Retina (tissue), 1 donor: ENCODE results near the gene GNAO1.

Experiments used
- DNase-seq: peaks from one replicate; pipeline ENCODE4 v3.0.0-alpha.2; 2016

Gene GNAO1

GRCh38 chr16:56191156-56191815 is at the start of gene GNAO1:
TSS of gene GNAO1 (plus strand) at chr16:56191489. CDS start at chr16:56192236, 747 bp downstream.
- peak; percentile 89 for DNase-seq

GRCh38 chr16:56143666-56144065 is 47.6 kb upstream of the GNAO1 start:
- no peak for DNase-seq

GRCh38 chr16:56145369-56145768 is 45.9 kb upstream of the GNAO1 start:
- DNase-seq: no peak

- no peak for DNase-seq
Measured at GRCh38 chr16:56151621-56152020, 39.7 kb upstream of the GNAO1 start.

GRCh38 chr16:56161658-56162057 is 29.6 kb upstream of the GNAO1 start:
- DNase-seq: no peak

- DNase-seq: no peak
Measured at GRCh38 chr16:56163089-56163488, 28.2 kb upstream of the GNAO1 start.

- DNase-seq: no peak
Measured at GRCh38 chr16:56163938-56164337, 27.4 kb upstream of the GNAO1 start.

GRCh38 chr16:56164636-56165035 is 26.7 kb upstream of the GNAO1 start:
- no peak for DNase-seq

GRCh38 chr16:56174411-56174810 is 16.9 kb upstream of the GNAO1 start:
- no peak for DNase-seq

- no peak for DNase-seq
Measured at GRCh38 chr16:56181401-56181800, 9.9 kb upstream of the GNAO1 start.

GRCh38 chr16:56183266-56183665 is 8.0 kb upstream of the GNAO1 start:
- no peak for DNase-seq

- no peak for DNase-seq
Measured at GRCh38 chr16:56190048-56190676, 1.1 kb upstream of the GNAO1 start.

- peak; percentile 85 for DNase-seq
Measured at GRCh38 chr16:56190677-56191155, 573 bp upstream of the GNAO1 start.

- DNase-seq: peak; percentile 64
Measured at GRCh38 chr16:56191835-56192634, 746 bp downstream of the GNAO1 start.

- DNase-seq: peak; percentile 36
Measured at GRCh38 chr16:56192635-56192945, 1.3 kb downstream of the GNAO1 start.

- peak; percentile 58 for DNase-seq
Measured at GRCh38 chr16:56192986-56193945, 2.0 kb downstream of the GNAO1 start.

- peak; percentile 96 for DNase-seq
Measured at GRCh38 chr16:56193951-56194726, 2.9 kb downstream of the GNAO1 start.

- DNase-seq: no peak
Measured at GRCh38 chr16:56195151-56195550, 3.9 kb downstream of the GNAO1 start.

- no peak for DNase-seq
Measured at GRCh38 chr16:56196381-56196780, 5.1 kb downstream of the GNAO1 start.

GRCh38 chr16:56197192-56197992 is 6.1 kb downstream of the GNAO1 start:
- DNase-seq: peak; percentile 48
